ENCODE results near the gene HPN.

- TF ChIP-seq, protein P1, sequence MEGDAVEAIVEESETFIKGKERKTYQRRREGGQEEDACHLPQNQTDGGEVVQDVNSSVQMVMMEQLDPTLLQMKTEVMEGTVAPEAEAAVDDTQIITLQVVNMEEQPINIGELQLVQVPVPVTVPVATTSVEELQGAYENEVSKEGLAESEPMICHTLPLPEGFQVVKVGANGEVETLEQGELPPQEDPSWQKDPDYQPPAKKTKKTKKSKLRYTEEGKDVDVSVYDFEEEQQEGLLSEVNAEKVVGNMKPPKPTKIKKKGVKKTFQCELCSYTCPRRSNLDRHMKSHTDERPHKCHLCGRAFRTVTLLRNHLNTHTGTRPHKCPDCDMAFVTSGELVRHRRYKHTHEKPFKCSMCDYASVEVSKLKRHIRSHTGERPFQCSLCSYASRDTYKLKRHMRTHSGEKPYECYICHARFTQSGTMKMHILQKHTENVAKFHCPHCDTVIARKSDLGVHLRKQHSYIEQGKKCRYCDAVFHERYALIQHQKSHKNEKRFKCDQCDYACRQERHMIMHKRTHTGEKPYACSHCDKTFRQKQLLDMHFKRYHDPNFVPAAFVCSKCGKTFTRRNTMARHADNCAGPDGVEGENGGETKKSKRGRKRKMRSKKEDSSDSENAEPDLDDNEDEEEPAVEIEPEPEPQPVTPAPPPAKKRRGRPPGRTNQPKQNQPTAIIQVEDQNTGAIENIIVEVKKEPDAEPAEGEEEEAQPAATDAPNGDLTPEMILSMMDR (IDR thresholded peaks at IDR 0.05 in 8 of 11, conservative IDR thresholded peaks at IDR 0.05 in 3 of 11), result no peak
- no peak for TF ChIP-seq POLR2A (IDR thresholded peaks at IDR 0.05)
Measured at GRCh38 chr19:35088131-35088913, 46.8 kb downstream of the HPN start.
